Activated T-helper 1 cell treated with anti-CD3 and anti-CD28 coated beads, Interleukin-12 subunit alpha, Interleukin-12 subunit beta, Interleukin-2, Interleukin-4 antibody, amounts not matched to agents 30 ng/mL and 10 ng/mL and 1 ng/mL, durations not matched to agents 14 hours and 24 hours and 36 hours (primary cell): ENCODE results near the gene RUNX3. TPM values are rescaled to one million over a fixed set of nuclear protein-coding genes. Genes with fewer than 3 reads are reported as not detected.
"Not testable (repeated sequence)": the region's sequence is repeated elsewhere in the genome, so short reads cannot be mapped to it uniquely, and the experiment has no call there.

Experiments
- DNase-seq: peaks from one replicate; pipeline ENCODE4 v3.0.0; 2021; ENCODE audit warnings: low spot score
- H3K27ac Mint-ChIP-seq: one replicate; pipeline ENCODE4 v1.8.0; 2021; ENCODE audit warnings: mild to moderate bottlenecking, mixed read lengths
- H3K27me3 Mint-ChIP-seq: one replicate; pipeline ENCODE4 v1.8.0; 2022; ENCODE audit warnings: mild to moderate bottlenecking, moderate library complexity, mixed read lengths; ENCODE audit not compliant: insufficient read depth
- H3K36me3 Mint-ChIP-seq: one replicate; pipeline ENCODE4 v1.8.0; 2021; ENCODE audit warnings: low read depth, mixed read lengths
- H3K4me1 Mint-ChIP-seq: one replicate; pipeline ENCODE4 v1.8.0; 2021; ENCODE audit warnings: low read depth, mixed read lengths
- H3K4me3 Mint-ChIP-seq: one replicate; pipeline ENCODE4 v1.8.0; 2021; ENCODE audit warnings: mild to moderate bottlenecking, moderate library complexity, mixed read lengths
- H3K9me3 Mint-ChIP-seq: one replicate; pipeline ENCODE4 v1.8.0; 2021; ENCODE audit warnings: mixed read lengths
- intact Hi-C: fragments of 100-400 bp; cut with micrococcal nuclease; formaldehyde crosslinking; loops from one replicate; pipeline ENCODE4 v1.15.1; 2024
- total RNA-seq: library from RNA; stranded (reverse); gene quantifications from 2 replicates; pipeline ENCODE4 v1.2.3, GENCODE V29; 2022

RUNX3 gene
- total RNA-seq, 1 donor from 2014 or later, result 133 TPM

- H3K4me1 Mint-ChIP-seq, result no peaks in the 10 kb centered on the region
- DNase-seq, result no peak
- H3K27me3 Mint-ChIP-seq, result peaks cover 4% of the 10 kb centered on the region
- H3K36me3 Mint-ChIP-seq, result peaks cover 12% of the 10 kb centered on the region
- H3K27ac Mint-ChIP-seq, result no peak overlapping the region
- intact Hi-C loops, result no loop called here
- peaks cover 12% of the 10 kb centered on the region for H3K9me3 Mint-ChIP-seq
- no peak overlapping the region for H3K4me3 Mint-ChIP-seq
These were observed 37.6 kb downstream of the RUNX3 start for GRCh38 chr1:24892188-24893153.

GRCh38 chr1:24891367-24891766, 38.7 kb downstream of the RUNX3 start:
- DNase-seq, intact Hi-C loops, H3K27me3 Mint-ChIP-seq, H3K4me3 Mint-ChIP-seq, H3K4me1 Mint-ChIP-seq, H3K27ac Mint-ChIP-seq: not testable (repeated sequence)
- Mint-ChIP-seq H3K9me3 (peaks cover 12% of the 10 kb centered on the region), H3K36me3 (peaks cover 12% of the 10 kb centered on the region)

GRCh38 chr1:24890887-24891286, 39.2 kb downstream of the RUNX3 start:
- Mint-ChIP-seq H3K9me3 (peaks cover 12% of the 10 kb centered on the region), H3K36me3 (peaks cover 12% of the 10 kb centered on the region), H3K4me1 (no peaks in the 10 kb centered on the region), H3K4me3 (no peak overlapping the region), H3K27ac (no peak overlapping the region), H3K27me3 (peaks cover 12% of the 10 kb centered on the region)
- no peak for DNase-seq
- intact Hi-C loops, result no loop called here

GRCh38 chr1:24888971-24889676, 41.0 kb downstream of the RUNX3 start:
- Mint-ChIP-seq H3K27me3 (peaks cover 30% of the 10 kb centered on the region), H3K4me3 (no peak overlapping the region), H3K4me1 (no peaks in the 10 kb centered on the region), H3K36me3 (peaks cover 11% of the 10 kb centered on the region), H3K9me3 (peaks cover 17% of the 10 kb centered on the region), H3K27ac (no peak overlapping the region)
- no peak for DNase-seq
- intact Hi-C loops, result no loop called here

GRCh38 chr1:24888061-24888970, 41.8 kb downstream of the RUNX3 start:
- H3K27ac Mint-ChIP-seq, result no peak overlapping the region
- no peak overlapping the region for H3K4me3 Mint-ChIP-seq
- no peak for DNase-seq
- H3K36me3 Mint-ChIP-seq, result peaks cover 11% of the 10 kb centered on the region
- no peaks in the 10 kb centered on the region for H3K4me1 Mint-ChIP-seq
- peaks cover 36% of the 10 kb centered on the region for H3K27me3 Mint-ChIP-seq
- H3K9me3 Mint-ChIP-seq, result peaks cover 22% of the 10 kb centered on the region
- intact Hi-C loops, result no loop called here

GRCh38 chr1:24886241-24886640, 43.8 kb downstream of the RUNX3 start:
- Mint-ChIP-seq H3K4me3 (no peak overlapping the region), H3K36me3 (peaks cover 3% of the 10 kb centered on the region), H3K27me3 (peaks cover 55% of the 10 kb centered on the region), H3K27ac (no peak overlapping the region), H3K9me3 (peaks cover 15% of the 10 kb centered on the region), H3K4me1 (no peaks in the 10 kb centered on the region)
- no peak for DNase-seq
- intact Hi-C loops, result no loop called here

GRCh38 chr1:24884751-24885150, 45.3 kb downstream of the RUNX3 start:
- peaks cover 3% of the 10 kb centered on the region for H3K36me3 Mint-ChIP-seq
- H3K4me3 Mint-ChIP-seq, result no peak overlapping the region
- H3K4me1 Mint-ChIP-seq, result no peaks in the 10 kb centered on the region
- peaks cover 62% of the 10 kb centered on the region for H3K27me3 Mint-ChIP-seq
- H3K9me3 Mint-ChIP-seq, result peaks cover 15% of the 10 kb centered on the region
- DNase-seq, result no peak
- intact Hi-C loops, result no loop called here
- no peak overlapping the region for H3K27ac Mint-ChIP-seq

GRCh38 chr1:24881034-24881433, 49.0 kb downstream of the RUNX3 start:
- DNase-seq, result no peak
- peaks cover 3% of the 10 kb centered on the region for H3K36me3 Mint-ChIP-seq
- peaks cover 59% of the 10 kb centered on the region for H3K27me3 Mint-ChIP-seq
- intact Hi-C loops, result no loop called here
- peaks cover 15% of the 10 kb centered on the region for H3K9me3 Mint-ChIP-seq
- no peak overlapping the region for H3K4me3 Mint-ChIP-seq
- no peak overlapping the region for H3K27ac Mint-ChIP-seq
- H3K4me1 Mint-ChIP-seq, result no peaks in the 10 kb centered on the region

- Mint-ChIP-seq H3K27ac (no peak overlapping the region), H3K9me3 (peaks cover 9% of the 10 kb centered on the region), H3K36me3 (peaks cover 1% of the 10 kb centered on the region), H3K4me1 (no peaks in the 10 kb centered on the region), H3K4me3 (no peak overlapping the region), H3K27me3 (peaks cover 46% of the 10 kb centered on the region)
- no peak for DNase-seq
- intact Hi-C loops, result no loop called here
These were observed 51.0 kb downstream of the RUNX3 start for GRCh38 chr1:24878775-24879742.

GRCh38 chr1:24878045-24878444, 52.0 kb downstream of the RUNX3 start:
- DNase-seq, result no peak

GRCh38 chr1:24875991-24876506, 54.0 kb downstream of the RUNX3 start:
- no peak for DNase-seq
- H3K27me3 Mint-ChIP-seq, result peaks cover 24% of the 10 kb centered on the region

More at GRCh38 chr1:24878045-24878444, 52.0 kb downstream of the RUNX3 start:
- Mint-ChIP-seq H3K4me3 (no peak overlapping the region), H3K36me3 (peaks cover 1% of the 10 kb centered on the region), H3K27ac (no peak overlapping the region), H3K4me1 (no peaks in the 10 kb centered on the region), H3K27me3 (peaks cover 40% of the 10 kb centered on the region), H3K9me3 (peaks cover under 1% of the 10 kb centered on the region)
- intact Hi-C loops, result no loop called here

More at GRCh38 chr1:24875991-24876506, 54.0 kb downstream of the RUNX3 start:
- no peaks in the 10 kb centered on the region for H3K36me3 Mint-ChIP-seq
- H3K9me3 Mint-ChIP-seq, result no peaks in the 10 kb centered on the region
- H3K4me3 Mint-ChIP-seq, result no peak overlapping the region
- H3K4me1 Mint-ChIP-seq, result no peaks in the 10 kb centered on the region
- H3K27ac Mint-ChIP-seq, result no peak overlapping the region
- intact Hi-C loops, result no loop called here
